Measurements from ENCODE around the gene SUV39H1.

Gene SUV39H1

DNA sequence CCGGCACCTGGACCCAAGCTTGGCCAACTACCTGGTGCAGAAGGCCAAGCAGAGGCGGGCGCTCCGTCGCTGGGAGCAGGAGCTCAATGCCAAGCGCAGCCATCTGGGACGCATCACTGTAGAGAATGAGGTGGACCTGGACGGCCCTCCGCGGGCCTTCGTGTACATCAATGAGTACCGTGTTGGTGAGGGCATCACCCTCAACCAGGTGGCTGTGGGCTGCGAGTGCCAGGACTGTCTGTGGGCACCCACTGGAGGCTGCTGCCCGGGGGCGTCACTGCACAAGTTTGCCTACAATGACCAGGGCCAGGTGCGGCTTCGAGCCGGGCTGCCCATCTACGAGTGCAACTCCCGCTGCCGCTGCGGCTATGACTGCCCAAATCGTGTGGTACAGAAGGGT lies 3.7 kb downstream of the SUV39H1 start:
- FAIRE-seq (no peak), DNase-seq (ENCODE audit: insufficient read length, low spot score) (no peak)
- TF ChIP-seq POLR2A (IDR thresholded peaks at IDR 0.05; ENCODE audit: low read depth, low read length): no peak

DNA sequence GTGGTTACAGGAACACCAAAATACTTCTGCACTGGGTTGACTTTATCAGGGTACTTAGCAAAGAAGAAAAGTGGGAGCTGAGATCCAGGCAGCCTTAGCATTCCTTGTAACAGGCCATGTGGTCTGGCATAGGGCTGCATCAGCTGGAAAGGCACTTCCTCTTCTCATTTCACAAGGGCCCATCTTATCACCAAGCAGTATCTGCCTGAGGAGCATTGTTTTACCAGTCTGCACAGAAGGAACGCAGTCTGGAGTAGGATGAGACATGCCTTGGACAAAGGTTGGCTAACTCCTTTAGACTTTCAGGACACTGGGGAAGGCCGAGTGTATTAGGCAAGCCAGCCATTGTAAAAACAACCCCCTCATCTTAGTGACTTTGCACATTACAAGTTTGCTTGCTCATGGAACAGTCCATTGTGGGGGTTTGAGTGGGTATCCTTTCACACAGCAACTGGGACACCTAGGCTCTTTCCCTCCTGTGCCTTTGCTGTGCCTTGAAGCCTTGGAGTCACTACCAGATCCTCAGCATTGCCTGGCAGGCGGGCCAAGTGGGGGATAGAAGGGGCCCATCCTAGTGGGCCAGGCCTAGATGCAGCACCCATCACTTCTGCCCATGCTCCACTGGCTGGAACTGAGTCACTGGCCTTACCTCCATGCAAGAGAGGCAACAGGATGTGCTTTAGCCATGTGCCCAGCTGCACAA lies 4.6 kb downstream of the SUV39H1 start:
- FAIRE-seq (no peak), DNase-seq (ENCODE audit: insufficient read length, low spot score) (no peak)
- no peak for TF ChIP-seq POLR2A (IDR thresholded peaks at IDR 0.05; ENCODE audit: low read depth, low read length)

DNA sequence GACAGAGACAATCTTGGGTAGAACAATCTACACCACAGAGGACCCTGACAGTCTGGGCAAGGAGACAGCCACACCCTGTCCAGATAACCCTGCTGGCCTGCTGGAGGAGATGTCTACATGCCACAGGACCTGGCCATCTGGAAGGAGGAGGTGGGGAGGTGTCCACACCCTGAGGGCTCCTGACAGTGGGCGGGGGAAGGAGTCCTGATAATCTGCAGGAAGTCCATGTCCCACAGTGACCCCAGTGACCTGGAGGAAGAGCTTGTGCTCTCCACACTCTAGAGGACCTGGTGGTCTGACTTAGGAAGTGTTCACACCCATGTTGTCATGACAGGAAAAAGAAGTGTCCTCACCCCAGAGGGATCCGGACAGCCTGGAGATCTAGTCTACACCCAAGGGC lies 5.5 kb downstream of the SUV39H1 start:
- DNase-seq (ENCODE audit: insufficient read length, low spot score) (no peak), FAIRE-seq (no peak)
- TF ChIP-seq POLR2A (IDR thresholded peaks at IDR 0.05; ENCODE audit: low read depth, low read length): no peak

DNA sequence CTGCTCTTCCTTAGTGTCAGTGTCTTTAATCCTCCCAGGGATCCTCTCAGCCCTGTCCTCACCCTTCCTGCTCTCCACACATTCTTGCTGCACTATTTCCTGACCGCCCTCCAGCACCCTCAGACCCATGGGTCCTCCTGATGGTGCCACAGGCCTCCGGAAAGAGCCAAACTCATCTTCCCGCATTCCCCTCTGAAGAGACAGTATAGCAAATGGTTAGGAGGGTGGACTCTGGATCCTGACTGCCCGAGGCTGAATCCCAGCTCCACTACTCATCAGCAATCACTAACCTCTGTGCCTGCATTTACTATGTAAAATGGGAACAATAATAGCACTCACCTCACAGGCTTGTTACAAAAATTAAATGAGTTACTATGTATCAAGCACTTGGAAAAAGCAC lies 6.2 kb downstream of the SUV39H1 start:
- TF ChIP-seq POLR2A (IDR thresholded peaks at IDR 0.05; ENCODE audit: low read depth, low read length): no peak
- no peak for FAIRE-seq
- DNase-seq (ENCODE audit: insufficient read length, low spot score): no peak

DNA sequence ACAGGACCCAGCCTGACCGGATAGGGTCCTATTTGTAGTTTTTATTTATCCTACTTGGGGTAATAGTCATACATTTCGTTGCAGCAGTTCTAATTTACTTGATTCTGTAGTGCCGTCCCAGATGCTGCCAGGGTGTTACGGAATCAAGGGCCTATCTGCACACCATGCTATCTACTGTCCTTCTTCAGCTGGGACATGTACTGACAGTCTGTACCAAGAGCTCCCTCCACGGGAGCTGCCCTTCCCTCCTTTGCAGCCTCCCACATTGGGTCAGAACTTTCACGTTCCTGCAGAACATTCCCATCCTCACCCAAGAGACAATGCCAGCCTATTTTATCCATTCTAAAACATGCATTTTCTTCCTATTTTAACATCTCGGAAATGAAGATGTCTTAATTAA lies 6.7 kb downstream of the SUV39H1 start:
- DNase-seq (ENCODE audit: insufficient read length, low spot score) (no peak), FAIRE-seq (no peak)
- no peak for TF ChIP-seq POLR2A (IDR thresholded peaks at IDR 0.05; ENCODE audit: low read depth, low read length)

DNA sequence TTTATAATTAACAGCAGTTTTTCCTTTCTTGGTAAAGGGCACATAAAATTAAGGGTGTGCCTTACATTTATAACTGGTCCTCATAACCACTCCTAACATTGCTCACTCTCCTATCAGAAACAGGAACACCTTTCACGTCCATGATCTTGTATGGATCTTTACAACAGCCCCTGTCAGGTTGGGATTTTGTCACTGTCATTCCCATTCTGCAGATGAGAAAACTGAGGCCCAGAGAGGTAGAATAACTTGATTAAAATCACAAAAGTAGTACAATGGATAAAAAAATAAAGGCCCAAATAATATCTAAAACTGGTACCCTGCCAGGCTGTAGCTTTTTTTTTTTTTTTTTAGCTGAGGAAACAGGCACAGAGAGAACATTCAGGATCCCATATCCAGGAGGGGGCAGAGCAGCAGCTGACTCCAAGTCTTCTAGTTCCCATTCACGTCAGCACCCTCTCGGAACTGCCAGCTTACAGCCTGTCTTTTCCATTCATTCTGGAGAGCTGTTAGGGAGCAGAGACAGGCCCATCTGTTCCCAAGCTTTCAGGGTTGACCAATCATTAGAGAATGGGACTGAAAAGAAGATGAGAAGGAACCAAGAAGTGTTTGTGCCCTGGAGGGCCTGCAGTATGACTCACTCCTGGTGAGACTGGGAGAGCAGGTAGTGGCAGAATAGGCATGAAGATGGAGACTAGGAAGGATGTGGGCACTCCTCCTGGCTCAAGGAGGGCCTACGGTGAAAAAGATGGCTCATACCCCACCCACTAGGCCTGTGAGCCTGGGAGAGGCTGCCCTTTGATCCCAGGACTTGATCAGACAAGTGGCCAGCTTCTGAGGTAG lies 7.3 kb downstream of the SUV39H1 start:
- TF ChIP-seq POLR2A (IDR thresholded peaks at IDR 0.05; ENCODE audit: low read depth, low read length): no peak
- FAIRE-seq (no peak), DNase-seq (ENCODE audit: insufficient read length, low spot score) (no peak)

DNA sequence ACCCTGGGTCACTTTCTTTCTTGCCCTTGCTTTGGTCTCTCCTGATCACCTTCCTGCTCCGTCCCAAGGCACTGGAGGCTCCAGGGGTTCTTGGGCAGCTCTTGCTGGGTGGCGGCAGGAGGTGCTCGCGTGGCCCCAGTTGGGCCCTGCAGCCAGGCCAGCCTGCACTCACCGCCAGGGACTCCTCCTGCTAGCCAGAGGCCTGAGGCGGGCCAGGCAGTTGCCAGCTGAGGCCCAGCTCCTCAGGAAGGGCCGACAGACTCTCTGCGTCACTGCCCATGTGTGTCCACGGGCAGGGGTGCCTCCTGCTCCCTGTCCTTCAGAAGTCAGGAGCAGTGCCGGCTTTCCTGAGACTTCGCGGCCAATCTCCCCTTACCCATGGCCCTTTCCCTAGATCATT lies 9.3 kb downstream of the SUV39H1 start:
- no peak for DNase-seq (ENCODE audit: insufficient read length, low spot score)
- no peak for FAIRE-seq
- TF ChIP-seq POLR2A (IDR thresholded peaks at IDR 0.05; ENCODE audit: low read depth, low read length): no peak

DNA sequence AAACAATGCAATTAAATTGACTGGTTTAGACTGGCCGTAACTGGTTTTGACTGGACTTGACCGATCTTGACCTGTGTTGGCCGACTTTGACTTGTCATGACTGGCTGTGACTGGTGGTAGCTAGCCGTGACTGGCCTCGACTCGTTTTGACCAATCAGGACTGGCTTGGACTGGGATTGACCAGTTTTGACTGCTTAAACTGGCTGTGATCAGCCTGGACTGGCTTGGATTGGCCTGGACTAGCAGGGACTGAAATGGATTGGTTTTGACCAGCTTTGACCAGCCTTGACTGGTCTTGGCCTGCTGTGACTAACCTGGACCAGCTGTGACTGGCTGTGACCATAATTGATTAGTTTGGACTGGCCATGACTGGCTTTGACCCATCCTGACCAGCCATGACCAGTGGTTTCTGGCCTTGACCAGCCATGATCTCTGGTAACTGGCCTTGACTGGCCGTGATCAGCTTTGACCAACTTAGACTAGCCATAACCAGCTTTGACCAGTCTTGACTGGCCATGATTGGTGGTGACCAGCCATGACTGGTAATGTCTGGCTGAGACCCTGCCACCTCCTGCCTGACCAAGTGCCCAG lies 13.1 kb downstream of the SUV39H1 start:
- no peak for FAIRE-seq
- DNase-seq (ENCODE audit: insufficient read length, low spot score): no peak
- TF ChIP-seq POLR2A (IDR thresholded peaks at IDR 0.05; ENCODE audit: low read depth, low read length): no peak

DNA sequence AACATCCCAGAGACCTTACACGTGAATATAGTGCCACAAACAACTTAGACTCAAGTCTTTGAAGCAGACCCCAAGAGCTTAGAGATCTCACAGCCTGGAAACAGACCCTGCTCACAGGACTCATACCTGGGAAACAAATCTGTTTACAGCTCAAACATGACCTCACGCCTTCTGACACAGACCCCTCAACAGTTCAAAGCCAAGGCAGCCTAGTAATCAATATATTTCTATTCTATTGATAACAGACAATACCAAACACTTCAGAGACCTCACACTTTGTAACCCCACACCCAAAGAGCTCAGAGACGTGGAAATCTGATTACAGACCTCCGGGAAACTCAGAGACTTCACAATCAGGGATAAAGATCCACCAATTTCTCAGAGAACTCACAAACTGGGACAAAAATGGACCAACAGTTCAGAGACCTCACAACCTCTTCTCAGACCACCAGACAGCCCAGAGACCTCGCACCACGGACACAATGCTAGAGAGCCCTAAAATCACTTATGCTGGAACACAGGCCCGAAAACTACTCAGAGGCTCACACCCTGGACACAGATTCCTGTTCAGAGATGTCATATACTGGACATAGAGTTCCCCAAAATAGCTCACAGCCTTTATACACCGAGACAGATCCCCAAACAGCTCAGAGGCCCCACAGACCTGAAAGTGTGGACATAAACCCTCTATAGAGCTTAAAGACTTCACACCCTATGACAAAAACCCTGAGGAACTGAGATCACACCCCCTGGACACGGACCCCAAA lies 14.8 kb downstream of the SUV39H1 start:
- DNase-seq (ENCODE audit: insufficient read length, low spot score) (no peak), FAIRE-seq (no peak)
- TF ChIP-seq POLR2A (IDR thresholded peaks at IDR 0.05; ENCODE audit: low read depth, low read length): no peak

DNA sequence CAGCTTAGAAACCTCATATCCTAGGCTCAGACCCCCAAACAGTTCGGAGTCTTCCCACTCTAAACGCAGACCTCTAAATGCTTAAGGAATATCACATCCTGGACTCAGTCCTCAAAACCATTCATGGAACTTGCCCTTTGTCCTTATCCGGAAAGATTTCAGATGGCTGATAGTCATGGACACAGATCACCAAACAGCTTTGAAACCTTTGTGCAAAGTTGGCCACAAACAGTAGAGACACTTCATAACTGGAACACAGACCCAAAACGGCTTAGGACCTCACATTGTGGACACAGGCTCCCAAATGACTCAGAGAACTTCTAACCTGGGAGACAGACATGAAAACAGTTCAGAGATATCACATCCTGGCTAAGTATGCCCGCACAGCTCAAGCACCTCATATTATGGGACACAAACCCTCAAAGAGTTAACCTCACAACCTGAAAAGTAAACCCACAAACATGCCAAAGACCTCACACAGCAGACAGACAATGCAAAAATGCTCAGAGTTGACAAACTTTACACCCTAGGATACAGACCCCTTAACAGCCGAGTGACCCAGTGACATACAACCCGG lies 15.5 kb downstream of the SUV39H1 start:
- TF ChIP-seq POLR2A (IDR thresholded peaks at IDR 0.05; ENCODE audit: low read depth, low read length): no peak
- FAIRE-seq: no peak

DNA sequence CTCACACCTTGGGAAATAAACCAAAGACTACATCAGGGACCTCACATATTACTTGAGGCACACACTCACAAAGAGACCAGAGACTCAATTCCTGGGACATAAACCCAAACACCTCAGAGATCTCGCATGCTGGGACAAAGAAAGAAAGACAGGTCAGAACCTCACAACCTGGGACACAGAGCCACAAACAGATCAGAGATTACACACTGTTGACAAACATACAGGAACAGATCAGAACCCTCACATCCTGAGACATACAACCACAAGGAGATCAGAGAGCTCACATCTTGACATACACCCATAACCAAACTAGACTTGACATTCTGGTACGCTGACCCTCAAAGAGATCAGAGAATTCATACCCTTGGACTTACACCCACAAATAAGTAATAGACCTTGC lies 17.3 kb downstream of the SUV39H1 start:
- no peak for FAIRE-seq
- TF ChIP-seq POLR2A (IDR thresholded peaks at IDR 0.05; ENCODE audit: low read depth, low read length): no peak

More for the DNA sequence above, 15.5 kb downstream of the SUV39H1 start:
- no peak for DNase-seq (ENCODE audit: insufficient read length, low spot score)

DNA sequence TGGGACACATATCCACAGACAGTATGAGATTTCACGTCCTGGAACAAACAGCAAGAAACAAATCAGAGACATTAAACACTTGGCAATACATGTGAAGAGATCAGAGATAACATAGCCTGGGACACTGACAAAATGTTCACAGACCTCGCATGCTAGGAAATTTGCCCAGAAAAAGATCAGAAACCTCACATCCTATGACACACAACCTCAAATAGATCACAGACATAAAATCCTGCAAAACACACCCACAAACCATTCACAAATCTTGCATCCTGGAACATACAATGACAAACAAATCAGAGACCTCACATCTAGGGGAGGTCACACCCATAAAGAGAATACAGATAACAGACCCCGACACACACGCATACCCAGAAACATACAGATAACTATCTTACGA lies 18.0 kb downstream of the SUV39H1 start:
- DNase-seq (ENCODE audit: insufficient read length, low spot score) (no peak), FAIRE-seq (no peak)
- TF ChIP-seq POLR2A (IDR thresholded peaks at IDR 0.05; ENCODE audit: low read depth, low read length): no peak

More for the DNA sequence above, 17.3 kb downstream of the SUV39H1 start:
- DNase-seq (ENCODE audit: insufficient read length, low spot score): no peak

DNA sequence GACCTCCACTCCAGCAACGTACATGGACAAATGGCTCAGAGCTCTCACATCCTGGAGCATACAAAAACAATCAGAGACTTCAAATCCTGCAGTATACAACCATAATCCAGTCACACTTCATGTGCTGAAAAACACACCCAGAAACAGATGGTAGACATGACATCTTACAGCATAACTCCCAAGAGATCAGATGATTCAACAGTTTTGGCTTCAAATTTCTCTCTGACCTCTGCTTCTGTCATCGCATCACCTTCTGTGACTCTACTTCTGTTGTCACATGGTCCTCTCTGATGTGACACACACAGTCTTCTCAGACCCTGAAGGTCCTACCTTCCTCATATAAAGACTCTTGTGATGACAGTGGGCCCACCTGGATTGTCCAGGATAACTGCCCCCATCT lies 18.5 kb downstream of the SUV39H1 start:
- DNase-seq (ENCODE audit: insufficient read length, low spot score): no peak
- TF ChIP-seq POLR2A (IDR thresholded peaks at IDR 0.05; ENCODE audit: low read depth, low read length): no peak
- FAIRE-seq: no peak
